ENCODE results near the gene AVPI1. TPM values are rescaled to one million over a fixed set of nuclear protein-coding genes. Genes with fewer than 3 reads are reported as not detected.

AVPI1 gene
- total and polyA plus RNA-seq, 2 donors (not counting 3 experiments of a cell fraction or from before 2014, with no cell fraction given): 2.4 to 3.7 TPM

- peak overlapping the region; percentile 15 for H2AFZ ChIP-seq (ENCODE audit: low read depth, low read length)
- peak overlapping the region; percentile 63 for H3K9ac ChIP-seq (replicated peaks; ENCODE audit: extremely low read depth, insufficient read depth, low read length)
- H3K27ac ChIP-seq (ENCODE audit: insufficient read depth, low read depth, low read length): peak overlapping the region; percentile 9
- FAIRE-seq (no peak), DNase-seq (ENCODE audit: low read depth, low spot score) (peak; percentile 54)
- TF ChIP-seq MAX (IDR thresholded peaks at IDR 0.05; ENCODE audit: insufficient read depth, insufficient read length): no peak
- no peak for TF ChIP-seq POLR2A (IDR thresholded peaks at IDR 0.05; ENCODE audit: low read depth, low read length)
- TF ChIP-seq FOS (IDR thresholded peaks at IDR 0.05; ENCODE audit: borderline replicate concordance, insufficient read depth, low read length): no peak
- TF ChIP-seq MYC (IDR thresholded peaks at IDR 0.05; ENCODE audit: low read depth, low read length): no peak
- TF ChIP-seq CTCF (IDR thresholded peaks at IDR 0.05; ENCODE audit: extremely low read depth in 1 of 2, insufficient read depth in 1 of 2, low read depth in 1 of 2, low read length in 2 of 2): no peak
- no peak for TF ChIP-seq POLR2AphosphoS5 (IDR thresholded peaks at IDR 0.05; ENCODE audit: insufficient read depth, low read depth, low read length)
- TF ChIP-seq JUN (IDR thresholded peaks at IDR 0.05; ENCODE audit: borderline replicate concordance, insufficient read depth, insufficient read length, low read depth): no peak
- no peak for TF ChIP-seq GATA2 (IDR thresholded peaks at IDR 0.05; ENCODE audit: insufficient read depth, insufficient read length, low read depth, low read length)
- no peak for TF ChIP-seq EZH2 (IDR thresholded peaks at IDR 0.05; ENCODE audit: borderline replicate concordance, low read depth, low read length, severe bottlenecking)
- intact Hi-C loops (cut with micrococcal nuclease) (loop anchor here (1.0 kb wide), 2 partner anchors 8 to 46 kb away; partner anchors contain the start of gene AVPI1), dilution Hi-C loops (cut with MboI; ENCODE audit: extremely low pct_ligation_motif_present, low sequenced_read_pairs) (no loop called here)
- peaks cover 14% of the 10 kb centered on the region for H3K79me2 ChIP-seq (ENCODE audit: control insufficient read depth, insufficient read depth, low read length)
- no peaks in the 10 kb centered on the region for H3K9me3 ChIP-seq (replicated peaks; ENCODE audit: control insufficient read depth, insufficient read depth, low read length)
- no peaks in the 10 kb centered on the region for H4K20me1 ChIP-seq (replicated peaks; ENCODE audit: control insufficient read depth, extremely low read depth, insufficient read depth, low read length)
- POLR2A ChIA-PET: no interaction called here
- peaks cover 9% of the 10 kb centered on the region for H3K4me1 ChIP-seq (ENCODE audit: control insufficient read depth, extremely low read depth, insufficient read depth, low read length)
- H3K36me3 ChIP-seq (ENCODE audit: control insufficient read depth in 2 of 2, extremely low read depth in 1 of 2, insufficient read depth in 2 of 2, low read length in 2 of 2): peaks cover 0 to 6% of the 10 kb centered on the region in 2 experiments
- peak overlapping the region; percentile 51 to 73 (median 69) for H3K4me3 ChIP-seq (replicated peaks in 1 of 3; ENCODE audit: insufficient read depth in 1 of 3, low read depth in 1 of 3, low read length in 3 of 3)
- peak overlapping the region; percentile 90 for H3K4me2 ChIP-seq (ENCODE audit: insufficient read depth, low read length)
- H3K9me1 ChIP-seq (replicated peaks; ENCODE audit: control insufficient read depth, extremely low read depth, insufficient read depth, low read length): no peaks in the 10 kb centered on the region
- no peaks in the 10 kb centered on the region for H3K27me3 ChIP-seq (ENCODE audit: control insufficient read depth in 2 of 2, insufficient read depth in 2 of 2, low read length in 2 of 2)
- CTCF ChIA-PET: interaction anchor here (0.8 to 1.1 kb wide), 4 partner anchors 8 to 45 kb away, joined by 3 to 6 read pairs (median 4); no protein-coding TSS in a partner anchor
- BruUV-seq (replicated peaks): TSS peak; percentile 27
Measured at GRCh38 chr10:97640868-97641811, 45.9 kb downstream of the AVPI1 start.

Data from endothelial cell of umbilical vein (primary cell).